Measurements from ENCODE around the gene VEZF1. TPM values are rescaled to one million over a fixed set of nuclear protein-coding genes. Genes with fewer than 3 reads are reported as not detected.

Gene VEZF1
- total and polyA plus RNA-seq, 2 experiments from 2014 or later = 36.0 to 67.7 TPM

- Histone ChIP-seq H4K20me1 (replicated peaks; ENCODE audit: insufficient read depth) (no peaks in the 10 kb centered on the region), H2AFZ (peak overlapping the region; percentile 49), H3K36me3 (ENCODE audit: insufficient read depth) (no peaks in the 10 kb centered on the region), H3K4me1 (ENCODE audit: insufficient read depth) (peaks cover 41% of the 10 kb centered on the region), H3K9me2 (ENCODE audit: insufficient read depth) (no peaks in the 10 kb centered on the region), H3K27me3 (ENCODE audit: insufficient read depth) (peaks cover 42% of the 10 kb centered on the region), H3K4me3 (peak overlapping the region; percentile 75), H3K27ac (ENCODE audit: low read depth) (no peak overlapping the region), H3F3A (replicated peaks; ENCODE audit: low read depth) (peaks cover 13% of the 10 kb centered on the region), H3K79me2 (replicated peaks; ENCODE audit: insufficient read depth) (no peaks in the 10 kb centered on the region), H3K4me2 (peak overlapping the region; percentile 79)
- ATAC-seq (peak; percentile 7), DNase-seq (ENCODE audit: low spot score) (peak; percentile 57)
- Mint-ChIP-seq H3K27me3 (ENCODE audit: insufficient read depth, low read depth, poor library complexity) (peaks cover 31% of the 10 kb centered on the region), H3K27ac (no peak overlapping the region; the same call in 1 of the 2 replicates), H3K4me1 (peaks cover 48% of the 10 kb centered on the region), H3K4me3 (peak overlapping the region; percentile 76), H3K9me3 (peaks cover 3% of the 10 kb centered on the region; the same call in 2 of the 3 replicates), H3K36me3 (ENCODE audit: low read depth) (no peaks in the 10 kb centered on the region; the same call in 2 of the 3 replicates)
- no peak for TF ChIP-seq STAT1 (IDR thresholded peaks at IDR 0.05; ENCODE audit: unreplicated experiment)
- no peak for TF ChIP-seq EZH2phosphoT487 (IDR thresholded peaks at IDR 0.05; ENCODE audit: unreplicated experiment)
- no peak for TF ChIP-seq NANOG (IDR thresholded peaks at IDR 0.05; ENCODE audit: borderline replicate concordance)
- TF ChIP-seq CREB1 (CRISPR knock-in tag; IDR thresholded peaks at IDR 0.05; ENCODE audit: low read depth) = no peak
- no peak for TF ChIP-seq ZNF114 (CRISPR knock-in tag; IDR thresholded peaks at IDR 0.05)
- no peak for TF ChIP-seq ZNF462 (CRISPR knock-in tag; IDR thresholded peaks at IDR 0.05)
- TF ChIP-seq POLR2AphosphoS5 (IDR thresholded peaks at IDR 0.05; ENCODE audit: low read depth) = no peak
- no peak for TF ChIP-seq EZH2 (IDR thresholded peaks at IDR 0.05; ENCODE audit: low read depth, unreplicated experiment)
Observed at GRCh38 chr17:57953705-57954396, 34.2 kb downstream of the VEZF1 start.

All from GM23338 (cell line).